AG04450 (cell line): ENCODE results near the gene DGCR6. TPM values are rescaled to one million over a fixed set of nuclear protein-coding genes. Genes with fewer than 3 reads are reported as not detected.
"Not testable (repeated sequence)": the region's sequence is repeated elsewhere in the genome, so short reads cannot be mapped to it uniquely, and the experiment has no call there.

Experiments
- CTCF ChIA-PET: fragments of 300-600, 350-600 bp; formaldehyde crosslinking; extraction: SDS; loops from one replicate; lab custom pipeline; 2022; ENCODE audit warnings: antibody characterized with exemption, inconsistent platforms; lab: Charles Lee
- POLR2A ChIA-PET: fragments of 350-600 bp; formaldehyde crosslinking; extraction: SDS; loops from one replicate; lab custom pipeline; 2021; ENCODE audit warnings: antibody characterized with exemption, inconsistent platforms; lab: Yijun Ruan, JAX
- DNase-seq: peaks from one replicate; pipeline ENCODE4 v3.0.0-alpha.2; 2011; ENCODE audit warnings: low read depth, low spot score
- H3K27ac ChIP-seq: one replicate; pipeline ENCODE4 v1.5.1; 2012; ENCODE audit warnings: low read depth, low read length, control low read depth
- H3K27me3 ChIP-seq: one replicate; pipeline ENCODE4 v1.6.0; 2012; ENCODE audit warnings: low read length; ENCODE audit not compliant: control insufficient read depth, insufficient read depth
- H3K4me3 ChIP-seq: 2 replicates; pipeline ENCODE4 v1.5.1; 2011; ENCODE audit warnings: mild to moderate bottlenecking, low read depth, low read length, control low read depth
- H3K9me3 ChIP-seq: 2 replicates; pipeline ENCODE4 v1.5.1; 2012; ENCODE audit warnings: low read length; ENCODE audit not compliant: control insufficient read depth, insufficient read depth
- polyA plus RNA-seq: library from polyadenylated mRNA; depleted of rRNA; stranded (reverse); fragments of >200 nt; gene quantifications from 2 replicates; pipeline ENCODE4 v1.2.3, GENCODE V29; 2011
- TF ChIP-seq, protein P1 (sequence below): IDR thresholded peaks from 2 replicates; pipeline ENCODE4 v1.5.1; 2011; ENCODE audit warnings: low read depth, low read length, control low read depth, inconsistent platforms

DGCR6 gene
- polyA plus RNA-seq, 1 experiment, result 0.06 TPM

DNA sequence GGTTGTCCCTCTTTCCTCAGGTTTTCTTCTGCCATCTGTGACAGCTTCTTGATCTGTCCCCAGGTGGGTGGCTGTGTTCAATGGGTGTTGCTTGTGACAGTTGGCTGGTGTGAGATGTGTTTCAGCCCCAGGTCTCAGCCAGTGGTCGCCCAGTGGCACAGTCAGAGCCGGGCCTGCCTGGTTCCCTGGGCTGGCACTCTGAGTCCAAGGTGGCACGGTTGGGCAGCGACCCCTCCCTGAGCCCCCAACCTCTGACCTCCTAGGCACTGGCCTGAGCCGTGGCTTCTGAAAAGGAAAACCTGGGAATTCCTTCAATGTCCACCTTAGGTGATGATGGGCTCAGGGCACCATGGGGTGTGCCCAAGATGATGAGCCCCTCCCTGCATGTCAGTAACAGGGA, 44.0 kb downstream of the DGCR6 start:
- CTCF ChIA-PET, result no interaction called here
- POLR2A ChIA-PET, result no interaction called here
- no peaks in the 10 kb centered on the region for H3K9me3 ChIP-seq

DNA sequence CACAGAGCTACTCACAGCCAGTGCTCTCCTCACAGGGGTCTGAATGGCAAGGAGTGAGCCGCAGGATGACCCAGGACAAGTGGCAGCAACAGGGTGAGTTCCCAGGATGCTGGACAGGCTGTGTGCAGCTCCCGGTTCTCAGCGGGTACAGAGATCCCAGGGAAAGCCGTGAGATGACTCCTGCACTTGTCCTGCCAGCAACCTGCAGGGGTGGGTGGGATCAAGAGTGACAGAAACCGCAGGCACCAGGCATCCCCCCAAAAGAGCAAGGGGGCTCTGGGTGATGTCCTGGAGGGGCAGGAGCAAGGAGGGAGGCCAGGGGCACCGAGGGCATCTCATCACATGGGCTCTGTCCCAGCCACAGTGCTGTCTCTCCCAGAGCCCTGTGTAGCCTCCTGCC, 45.9 kb downstream of the DGCR6 start:
- DNase-seq, result no peak
- Histone ChIP-seq H3K9me3 (no peaks in the 10 kb centered on the region), H3K4me3 (no peak overlapping the region), H3K27ac (no peak overlapping the region), H3K27me3 (peaks cover 17% of the 10 kb centered on the region)
- POLR2A ChIA-PET, result no interaction called here
- CTCF ChIA-PET, result interaction anchor here (0.7 kb wide), 1 partner anchor 414 kb away, joined by 10 read pairs; no protein-coding TSS in a partner anchor
- TF ChIP-seq, protein P1, sequence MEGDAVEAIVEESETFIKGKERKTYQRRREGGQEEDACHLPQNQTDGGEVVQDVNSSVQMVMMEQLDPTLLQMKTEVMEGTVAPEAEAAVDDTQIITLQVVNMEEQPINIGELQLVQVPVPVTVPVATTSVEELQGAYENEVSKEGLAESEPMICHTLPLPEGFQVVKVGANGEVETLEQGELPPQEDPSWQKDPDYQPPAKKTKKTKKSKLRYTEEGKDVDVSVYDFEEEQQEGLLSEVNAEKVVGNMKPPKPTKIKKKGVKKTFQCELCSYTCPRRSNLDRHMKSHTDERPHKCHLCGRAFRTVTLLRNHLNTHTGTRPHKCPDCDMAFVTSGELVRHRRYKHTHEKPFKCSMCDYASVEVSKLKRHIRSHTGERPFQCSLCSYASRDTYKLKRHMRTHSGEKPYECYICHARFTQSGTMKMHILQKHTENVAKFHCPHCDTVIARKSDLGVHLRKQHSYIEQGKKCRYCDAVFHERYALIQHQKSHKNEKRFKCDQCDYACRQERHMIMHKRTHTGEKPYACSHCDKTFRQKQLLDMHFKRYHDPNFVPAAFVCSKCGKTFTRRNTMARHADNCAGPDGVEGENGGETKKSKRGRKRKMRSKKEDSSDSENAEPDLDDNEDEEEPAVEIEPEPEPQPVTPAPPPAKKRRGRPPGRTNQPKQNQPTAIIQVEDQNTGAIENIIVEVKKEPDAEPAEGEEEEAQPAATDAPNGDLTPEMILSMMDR, result no peak

More for the DNA sequence above, 44.0 kb downstream of the DGCR6 start:
- Histone ChIP-seq H3K4me3 (no peak overlapping the region), H3K27me3 (peaks cover 17% of the 10 kb centered on the region), H3K27ac (no peak overlapping the region)
- no peak for DNase-seq
- TF ChIP-seq, protein P1, result no peak

DNA sequence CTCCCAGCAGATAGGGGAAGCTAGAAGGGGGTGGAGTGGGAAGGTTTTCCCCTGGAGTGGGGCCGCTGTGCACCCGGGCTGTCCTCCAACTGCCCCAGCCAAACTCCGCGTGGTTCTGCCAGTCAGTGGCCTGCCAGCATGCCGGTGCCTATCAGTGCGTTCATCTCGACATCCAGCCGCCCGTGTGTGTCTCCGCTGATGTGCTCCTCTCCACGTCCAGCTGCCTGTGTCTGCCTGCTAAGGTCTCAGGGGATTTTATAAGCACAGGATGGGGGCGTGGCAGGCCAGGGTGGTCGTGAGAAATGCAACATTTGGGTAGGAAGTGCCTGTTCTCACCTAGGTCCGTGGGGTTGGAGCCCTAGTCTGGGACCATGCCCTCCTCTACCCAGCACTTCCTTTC, 47.0 kb downstream of the DGCR6 start:
- H3K27me3 ChIP-seq, result peaks cover 11% of the 10 kb centered on the region
- H3K27ac ChIP-seq, POLR2A ChIA-PET, DNase-seq, H3K9me3 ChIP-seq, H3K4me3 ChIP-seq, CTCF ChIA-PET: not testable (repeated sequence)

GRCh38 chr22:18954303-18954989, 48.3 kb downstream of the DGCR6 start:
- TF ChIP-seq, protein P1, result peak; percentile 71
- H3K9me3 ChIP-seq, H3K27me3 ChIP-seq, H3K27ac ChIP-seq, H3K4me3 ChIP-seq, POLR2A ChIA-PET: not testable (repeated sequence)
- DNase-seq, result peak; percentile 6
- CTCF ChIA-PET, result interaction anchor here (0.6 kb wide), 1 partner anchor 191 kb away, joined by 3 read pairs; no protein-coding TSS in a partner anchor

DNA sequence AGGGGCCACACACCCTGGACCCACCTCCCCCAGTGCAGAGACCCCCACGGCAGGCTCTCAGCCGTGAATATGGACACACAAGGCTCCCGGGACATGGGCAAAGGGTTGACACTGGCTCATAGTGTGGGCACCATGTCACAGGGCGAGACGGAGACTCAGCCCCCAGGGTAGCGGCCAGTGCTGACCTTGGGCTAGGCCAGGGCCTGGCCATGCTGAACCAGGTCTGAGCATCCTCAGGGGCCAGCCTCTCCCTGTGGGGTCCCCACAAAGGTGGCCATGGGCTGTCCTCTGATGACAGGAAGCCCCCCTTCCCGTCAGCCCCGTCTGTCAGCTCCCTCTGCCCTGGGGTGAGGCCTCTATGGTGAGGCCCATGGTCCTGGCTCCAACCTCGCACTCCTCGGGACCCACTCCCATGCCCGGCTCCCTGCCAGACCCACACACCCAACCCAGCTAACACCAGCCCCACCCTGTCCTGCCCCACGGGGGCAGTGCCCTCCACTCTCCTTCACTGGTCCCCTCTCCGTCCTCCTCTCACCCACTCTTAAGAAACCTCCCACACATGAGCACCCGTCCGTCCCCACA, 49.0 kb downstream of the DGCR6 start:
- no peaks in the 10 kb centered on the region for H3K9me3 ChIP-seq
- no peak overlapping the region for H3K27ac ChIP-seq
- H3K4me3 ChIP-seq, result no peak overlapping the region
- TF ChIP-seq, protein P1, result no peak
- H3K27me3 ChIP-seq, result peaks cover 2% of the 10 kb centered on the region
- POLR2A ChIA-PET, result no interaction called here
- no peak for DNase-seq
- CTCF ChIA-PET, result interaction anchor here (0.6 to 0.7 kb wide), 2 partner anchors 190 to 522 kb away, joined by 3 read pairs; no protein-coding TSS in a partner anchor
